ENCODE results near the gene PDE11A.

GRCh38 chr2:177600917-177601316 lies 471.7 kb downstream of the PDE11A start:
- TF ChIP-seq CTCF (IDR thresholded peaks at IDR 0.05) (no peak), EP300 (IDR thresholded peaks at IDR 0.05) (no peak), POLR2AphosphoS5 (IDR thresholded peaks at IDR 0.05) (no peak), POLR2A (IDR thresholded peaks at IDR 0.05; ENCODE audit: low read depth) (no peak)
